H9 (cell line): Measurements from ENCODE around the gene PPOX. TPM values are rescaled to one million over a fixed set of nuclear protein-coding genes. Genes with fewer than 3 reads are reported as not detected.

Source experiments
- DNase-seq: peaks from one replicate; pipeline ENCODE4 v3.0.0-alpha.2; 2017
- H2AFZ ChIP-seq: one replicate; pipeline ENCODE4 v1.6.1; 2013; ENCODE audit warnings: mild to moderate bottlenecking, low read length, control low read depth, moderate library complexity
- H2AK5ac ChIP-seq: 2 replicates; pipeline ENCODE4 v1.6.1; 2013; ENCODE audit warnings: low read length, control low read depth, mixed read lengths; ENCODE audit not compliant: insufficient read length
- H2BK120ac ChIP-seq: one replicate; pipeline ENCODE4 v1.6.1; 2013; ENCODE audit warnings: low read depth, mild to moderate bottlenecking, low read length, control low read depth, inconsistent platforms; ENCODE audit not compliant: poor library complexity, severe bottlenecking
- H2BK12ac ChIP-seq: 2 replicates; pipeline ENCODE4 v1.6.1; 2013; ENCODE audit warnings: low read length, control low read depth, mixed read lengths, low read depth; ENCODE audit not compliant: insufficient read length
- H2BK15ac ChIP-seq: 2 replicates; pipeline ENCODE4 v1.6.1; 2013; ENCODE audit warnings: low read depth, low read length, control low read depth
- H2BK20ac ChIP-seq: one replicate; pipeline ENCODE4 v1.6.1; 2013; ENCODE audit warnings: low read depth, mild to moderate bottlenecking, low read length, control low read depth, inconsistent platforms; ENCODE audit not compliant: poor library complexity, severe bottlenecking
- H2BK5ac ChIP-seq: 2 replicates; pipeline ENCODE4 v1.6.1; 2013; ENCODE audit warnings: low read length, control low read depth, mixed read lengths; ENCODE audit not compliant: insufficient read length
- H3K14ac ChIP-seq: 2 replicates; pipeline ENCODE4 v1.6.1; 2013; ENCODE audit warnings: low read length, control low read depth; ENCODE audit not compliant: insufficient read depth
- H3K18ac ChIP-seq: 2 replicates; pipeline ENCODE4 v1.6.1; 2013; ENCODE audit warnings: low read depth, mild to moderate bottlenecking, mixed read lengths, low read length, control low read depth; ENCODE audit not compliant: insufficient read length
- H3K23ac ChIP-seq: 2 replicates; pipeline ENCODE4 v1.6.1; 2013; ENCODE audit warnings: low read length, control low read depth, mixed read lengths, low read depth; ENCODE audit not compliant: insufficient read length
- H3K23me2 ChIP-seq: 2 replicates; pipeline ENCODE4 v1.6.1; 2013; ENCODE audit warnings: low read depth, mild to moderate bottlenecking, mixed read lengths, low read length, control low read depth; ENCODE audit not compliant: insufficient read length, poor library complexity, severe bottlenecking
- H3K27ac ChIP-seq: 2 replicates; pipeline ENCODE4 v1.5.1; 2013; ENCODE audit warnings: low read length, control low read depth, mixed read lengths, low read depth; ENCODE audit not compliant: insufficient read length
- H3K27me3 ChIP-seq: 2 replicates; pipeline ENCODE4 v1.6.1; 2013; ENCODE audit warnings: low read length, control low read depth, inconsistent platforms; ENCODE audit not compliant: insufficient read depth
- H3K4ac ChIP-seq: 2 replicates; pipeline ENCODE4 v1.6.1; 2013; ENCODE audit warnings: low read depth, mild to moderate bottlenecking, control low read depth, inconsistent platforms, low read length, moderate library complexity
- H3K4me1 ChIP-seq: 2 replicates; pipeline ENCODE4 v1.6.1; 2013; ENCODE audit warnings: low read length, control low read depth, inconsistent platforms; ENCODE audit not compliant: insufficient read depth
- H3K4me2 ChIP-seq: 2 replicates; pipeline ENCODE4 v1.6.1; 2013; ENCODE audit warnings: low read length, control low read depth, mixed read lengths; ENCODE audit not compliant: insufficient read length, insufficient read depth
- H3K56ac ChIP-seq: 2 replicates; pipeline ENCODE4 v1.6.1; 2013; ENCODE audit warnings: low read depth, mild to moderate bottlenecking, mixed read lengths, low read length, control low read depth; ENCODE audit not compliant: insufficient read length
- H3K79me1 ChIP-seq: 2 replicates; pipeline ENCODE4 v1.6.1; 2013; ENCODE audit warnings: low read depth, mild to moderate bottlenecking, moderate library complexity, low read length, control low read depth, inconsistent platforms; ENCODE audit not compliant: insufficient read depth, poor library complexity, severe bottlenecking
- H3K79me2 ChIP-seq: 2 replicates; pipeline ENCODE4 v1.6.1; 2013; ENCODE audit warnings: low read length, control low read depth, inconsistent platforms; ENCODE audit not compliant: insufficient read depth
- H3K9ac ChIP-seq: 2 replicates; pipeline ENCODE4 v1.6.1; 2013; ENCODE audit warnings: low read length, control low read depth, mixed read lengths; ENCODE audit not compliant: insufficient read length; ENCODE audit errors: extremely low read depth
- H3K9me3 ChIP-seq: one replicate; pipeline ENCODE4 v1.6.1; 2013; ENCODE audit warnings: low read depth, low read length, inconsistent platforms; ENCODE audit not compliant: control insufficient read depth
- H3T11ph ChIP-seq: one replicate; pipeline ENCODE4 v1.6.1; 2013; ENCODE audit warnings: mild to moderate bottlenecking, low read length, control low read depth, inconsistent platforms
- H4K20me1 ChIP-seq: one replicate; pipeline ENCODE4 v1.6.1; 2013; ENCODE audit not compliant: control insufficient read depth, insufficient read length, insufficient read depth
- H4K5ac ChIP-seq: 2 replicates; pipeline ENCODE4 v1.6.1; 2013; ENCODE audit warnings: low read depth, mild to moderate bottlenecking, mixed read lengths, low read length, control low read depth; ENCODE audit not compliant: insufficient read length
- H4K8ac ChIP-seq: replicated peaks from 2 replicates; pipeline ENCODE4 v1.6.1; 2013; ENCODE audit warnings: low read length, control low read depth, mixed read lengths, low read depth; ENCODE audit not compliant: insufficient read length
- H4K91ac ChIP-seq: 2 replicates; pipeline ENCODE4 v1.6.1; 2013; ENCODE audit warnings: low read depth, mild to moderate bottlenecking, moderate library complexity, mixed read lengths, low read length, control low read depth; ENCODE audit not compliant: insufficient read length
- H3K27ac Mint-ChIP-seq, 3 experiments: 2 replicates in 2 of 3; 3 replicates in 1 of 3; pipeline ENCODE4 v1.8.0; 2020 to 2021; ENCODE audit warnings: mixed read lengths in 3 of 3, mild to moderate bottlenecking in 1 of 3, moderate library complexity in 1 of 3
- H3K27me3 Mint-ChIP-seq: 2 replicates; pipeline ENCODE4 v1.8.0; 2021; ENCODE audit warnings: low read depth, mild to moderate bottlenecking, moderate library complexity, mixed read lengths
- H3K36me3 Mint-ChIP-seq, 3 experiments: 2 replicates in 2 of 3; 3 replicates in 1 of 3; pipeline ENCODE4 v1.8.0; 2020 to 2021; ENCODE audit warnings: low read depth in 3 of 3, mixed read lengths in 3 of 3; ENCODE audit not compliant: insufficient read depth in 1 of 3
- H3K4me1 Mint-ChIP-seq, 2 experiments: 2 replicates each; pipeline ENCODE4 v1.8.0; 2020; ENCODE audit warnings: mixed read lengths in 2 of 2
- H3K4me3 Mint-ChIP-seq, 2 experiments: 2 replicates in 1 of 2; 3 replicates in 1 of 2; pipeline ENCODE4 v1.8.0; 2020 to 2021; ENCODE audit warnings: mild to moderate bottlenecking in 2 of 2, mixed read lengths in 2 of 2, moderate library complexity in 1 of 2
- H3K9me3 Mint-ChIP-seq, 2 experiments: 2 replicates in 1 of 2; 3 replicates in 1 of 2; pipeline ENCODE4 v1.8.0; 2020; ENCODE audit warnings: mild to moderate bottlenecking in 2 of 2, mixed read lengths in 2 of 2, moderate library complexity in 1 of 2
- CTCF ChIP-seq: fragments of 200-600 bp; sonication (generic); conservative IDR thresholded peaks from 3 replicates; pipeline ENCODE4 v1.8.0; 2021; ENCODE audit warnings: antibody characterized with exemption, mild to moderate bottlenecking
- WGBS: extraction: QIAGEN DNeasy Blood & Tissue Kit; methylation state at CpG from one replicate; pipeline ENCODE4 v1.1.7; 2013; ENCODE audit warnings: missing lambda C conversion rate, low lambda C conversion rate, mixed read lengths; ENCODE audit not compliant: insufficient read length; ENCODE audit errors: extremely low coverage; 5-methylcytosine and 5-hydroxymethylcytosine counted together
- total RNA-seq: library from RNA; stranded (reverse); gene quantifications from 2 replicates; pipeline ENCODE4 v1.2.1, GENCODE V29; 2021

The PPOX gene
- total RNA-seq, 1 experiment from 2014 or later: 39.8 TPM

GRCh38 chr1:161157867-161158266 is 8.4 kb upstream of the PPOX start:
- Histone ChIP-seq H3K4me1 (no peaks in the 10 kb centered on the region), H4K8ac (no peak overlapping the region), H2BK20ac (no peak overlapping the region), H2AFZ (no peak overlapping the region), H3K9ac (no peak overlapping the region), H4K20me1 (no peaks in the 10 kb centered on the region), H3K23ac (no peak overlapping the region), H3T11ph (no peak overlapping the region), H3K79me1 (no peaks in the 10 kb centered on the region), H3K27me3 (no peaks in the 10 kb centered on the region), H3K56ac (no peak overlapping the region), H2BK15ac (no peak overlapping the region), H2BK5ac (no peak overlapping the region), H4K5ac (no peak overlapping the region), H2BK120ac (no peak overlapping the region), H2BK12ac (no peak overlapping the region), H3K4me2 (no peak overlapping the region), H3K14ac (no peak overlapping the region), H3K4ac (no peak overlapping the region), H3K9me3 (no peaks in the 10 kb centered on the region), H2AK5ac (no peak overlapping the region), H3K79me2 (no peaks in the 10 kb centered on the region), H3K27ac (no peak overlapping the region), H4K91ac (no peak overlapping the region), H3K23me2 (peaks cover 5% of the 10 kb centered on the region), H3K18ac (no peak overlapping the region)
- Mint-ChIP-seq H3K4me3 (peak overlapping the region in 1 of 2 experiments; percentile 89; a peak in 2 of 5 replicates), H3K9me3 (no peaks in the 10 kb centered on the region), H3K4me1 (peaks cover 25 to 27% of the 10 kb centered on the region in 2 experiments), H3K36me3 (peaks cover 21 to 43% (median 37%) of the 10 kb centered on the region in 3 experiments), H3K27ac (no peak overlapping the region), H3K27me3 (no peaks in the 10 kb centered on the region; the same call in 1 of the 2 replicates)
- TF ChIP-seq CTCF: no peak
- no CpG with 5 or more reads among the region's 1 CpG for WGBS
- DNase-seq: no peak
